Measurements from ENCODE around the gene ZNF593OS. TPM values are rescaled to one million over a fixed set of nuclear protein-coding genes. Genes with fewer than 3 reads are reported as not detected.
A peak's percentile ranks its signal among the peaks of the same experiment; 100 is the strongest.

The ZNF593OS gene
- total and polyA plus RNA-seq, 4 donors = 2.3 to 2.7 TPM; not detected in 2

- no peak overlapping the region for H3K27ac ChIP-seq (ENCODE audit: low read depth, low read length)
- H3K27me3 ChIP-seq (ENCODE audit: control insufficient read depth, insufficient read depth, low read length) = peaks cover 10% of the 10 kb centered on the region
- DNase-seq (ENCODE audit: low read depth in 4 of 6, low spot score in 6 of 6) = no peak
- peaks cover 31% of the 10 kb centered on the region for H3K4me1 ChIP-seq (ENCODE audit: control insufficient read depth, insufficient read depth, low read length)
- no peaks in the 10 kb centered on the region for H3K36me3 ChIP-seq (ENCODE audit: control insufficient read depth, insufficient read depth, low read length)
- WGBS (ENCODE audit: insufficient coverage) = 100% methylated on average over 2 of the region's 5 CpGs
- no peaks in the 10 kb centered on the region for H3K9me3 ChIP-seq (ENCODE audit: control insufficient read depth, insufficient read depth, low read length)
- H3K4me3 ChIP-seq (ENCODE audit: low read depth, low read length) = no peak overlapping the region
Observed at GRCh38 chr1:26153966-26154532, 17.6 kb downstream of the ZNF593OS start.

- Histone ChIP-seq H3K27ac (ENCODE audit: low read depth, low read length) (no peak overlapping the region), H3K4me3 (ENCODE audit: low read depth, low read length) (no peak overlapping the region), H3K36me3 (ENCODE audit: control insufficient read depth, insufficient read depth, low read length) (no peaks in the 10 kb centered on the region), H3K9me3 (ENCODE audit: control insufficient read depth, insufficient read depth, low read length) (no peaks in the 10 kb centered on the region), H3K4me1 (ENCODE audit: control insufficient read depth, insufficient read depth, low read length) (peaks cover 3% of the 10 kb centered on the region), H3K27me3 (ENCODE audit: control insufficient read depth, insufficient read depth, low read length) (no peaks in the 10 kb centered on the region)
- no peak for DNase-seq (ENCODE audit: low read depth in 4 of 6, low spot score in 6 of 6)
Observed at GRCh38 chr1:26148887-26149286, 22.7 kb downstream of the ZNF593OS start.

- Histone ChIP-seq H3K27me3 (ENCODE audit: control insufficient read depth, insufficient read depth, low read length) (no peaks in the 10 kb centered on the region), H3K4me3 (ENCODE audit: low read depth, low read length) (no peak overlapping the region), H3K36me3 (ENCODE audit: control insufficient read depth, insufficient read depth, low read length) (no peaks in the 10 kb centered on the region), H3K4me1 (ENCODE audit: control insufficient read depth, insufficient read depth, low read length) (peaks cover 3% of the 10 kb centered on the region), H3K9me3 (ENCODE audit: control insufficient read depth, insufficient read depth, low read length) (no peaks in the 10 kb centered on the region), H3K27ac (ENCODE audit: low read depth, low read length) (no peak overlapping the region)
- no peak for DNase-seq (ENCODE audit: low read depth in 4 of 6, low spot score in 6 of 6)
- WGBS (ENCODE audit: insufficient coverage) = 63% methylated on average over 6 of the region's 6 CpGs
Observed at GRCh38 chr1:26145960-26146294, 25.7 kb downstream of the ZNF593OS start.

GRCh38 chr1:26145041-26145959, 26.3 kb downstream of the ZNF593OS start:
- 38% methylated on average over 14 of the region's 19 CpGs for WGBS (ENCODE audit: insufficient coverage)
- Histone ChIP-seq H3K4me1 (ENCODE audit: control insufficient read depth, insufficient read depth, low read length) (peaks cover 3% of the 10 kb centered on the region), H3K27ac (ENCODE audit: low read depth, low read length) (no peak overlapping the region), H3K27me3 (ENCODE audit: control insufficient read depth, insufficient read depth, low read length) (no peaks in the 10 kb centered on the region), H3K4me3 (ENCODE audit: low read depth, low read length) (no peak overlapping the region), H3K9me3 (ENCODE audit: control insufficient read depth, insufficient read depth, low read length) (no peaks in the 10 kb centered on the region), H3K36me3 (ENCODE audit: control insufficient read depth, insufficient read depth, low read length) (no peaks in the 10 kb centered on the region)
- peak in 3 of 6 donors; percentile 68 to 94 (median 91) for DNase-seq (ENCODE audit: low read depth in 4 of 6, low spot score in 6 of 6)

- H3K4me3 ChIP-seq (ENCODE audit: low read depth, low read length) = no peak overlapping the region
- H3K27me3 ChIP-seq (ENCODE audit: control insufficient read depth, insufficient read depth, low read length) = no peaks in the 10 kb centered on the region
- no peak for DNase-seq (ENCODE audit: low read depth in 4 of 6, low spot score in 6 of 6)
- peaks cover 3% of the 10 kb centered on the region for H3K4me1 ChIP-seq (ENCODE audit: control insufficient read depth, insufficient read depth, low read length)
- no peak overlapping the region for H3K27ac ChIP-seq (ENCODE audit: low read depth, low read length)
- no peaks in the 10 kb centered on the region for H3K9me3 ChIP-seq (ENCODE audit: control insufficient read depth, insufficient read depth, low read length)
- 100% methylated on average over 4 of the region's 8 CpGs for WGBS (ENCODE audit: insufficient coverage)
- H3K36me3 ChIP-seq (ENCODE audit: control insufficient read depth, insufficient read depth, low read length) = no peaks in the 10 kb centered on the region
Observed at GRCh38 chr1:26142159-26142558, 29.5 kb downstream of the ZNF593OS start.

- 83% methylated on average over 1 of the region's 3 CpGs for WGBS (ENCODE audit: insufficient coverage)
- Histone ChIP-seq H3K36me3 (ENCODE audit: control insufficient read depth, insufficient read depth, low read length) (no peaks in the 10 kb centered on the region), H3K27ac (ENCODE audit: low read depth, low read length) (no peak overlapping the region), H3K27me3 (ENCODE audit: control insufficient read depth, insufficient read depth, low read length) (no peaks in the 10 kb centered on the region), H3K4me1 (ENCODE audit: control insufficient read depth, insufficient read depth, low read length) (no peaks in the 10 kb centered on the region), H3K9me3 (ENCODE audit: control insufficient read depth, insufficient read depth, low read length) (no peaks in the 10 kb centered on the region), H3K4me3 (ENCODE audit: low read depth, low read length) (no peak overlapping the region)
- no peak for DNase-seq (ENCODE audit: low read depth in 4 of 6, low spot score in 6 of 6)
Observed at GRCh38 chr1:26138974-26139558, 32.6 kb downstream of the ZNF593OS start.

- Histone ChIP-seq H3K4me3 (ENCODE audit: low read depth, low read length) (no peak overlapping the region), H3K9me3 (ENCODE audit: control insufficient read depth, insufficient read depth, low read length) (no peaks in the 10 kb centered on the region), H3K4me1 (ENCODE audit: control insufficient read depth, insufficient read depth, low read length) (no peaks in the 10 kb centered on the region), H3K27ac (ENCODE audit: low read depth, low read length) (no peak overlapping the region), H3K36me3 (ENCODE audit: control insufficient read depth, insufficient read depth, low read length) (no peaks in the 10 kb centered on the region), H3K27me3 (ENCODE audit: control insufficient read depth, insufficient read depth, low read length) (no peaks in the 10 kb centered on the region)
- no peak for DNase-seq (ENCODE audit: low read depth in 4 of 6, low spot score in 6 of 6)
- 100% methylated on average over 1 of the region's 3 CpGs for WGBS (ENCODE audit: insufficient coverage)
Observed at GRCh38 chr1:26134466-26134865, 37.2 kb downstream of the ZNF593OS start.

GRCh38 chr1:26132834-26133167, 38.8 kb downstream of the ZNF593OS start:
- DNase-seq (ENCODE audit: low read depth in 4 of 6, low spot score in 6 of 6) = no peak
- Histone ChIP-seq H3K9me3 (ENCODE audit: control insufficient read depth, insufficient read depth, low read length) (no peaks in the 10 kb centered on the region), H3K4me3 (ENCODE audit: low read depth, low read length) (no peak overlapping the region), H3K27ac (ENCODE audit: low read depth, low read length) (no peak overlapping the region), H3K4me1 (ENCODE audit: control insufficient read depth, insufficient read depth, low read length) (no peaks in the 10 kb centered on the region), H3K27me3 (ENCODE audit: control insufficient read depth, insufficient read depth, low read length) (no peaks in the 10 kb centered on the region), H3K36me3 (ENCODE audit: control insufficient read depth, insufficient read depth, low read length) (no peaks in the 10 kb centered on the region)
- WGBS (ENCODE audit: insufficient coverage) = 96% methylated on average over 2 of the region's 2 CpGs

GRCh38 chr1:26132128-26132833, 39.4 kb downstream of the ZNF593OS start:
- no peak overlapping the region for H3K27ac ChIP-seq (ENCODE audit: low read depth, low read length)
- no peak for DNase-seq (ENCODE audit: low read depth in 4 of 6, low spot score in 6 of 6)
- H3K4me1 ChIP-seq (ENCODE audit: control insufficient read depth, insufficient read depth, low read length) = no peaks in the 10 kb centered on the region
- H3K9me3 ChIP-seq (ENCODE audit: control insufficient read depth, insufficient read depth, low read length) = no peaks in the 10 kb centered on the region
- WGBS (ENCODE audit: insufficient coverage) = 83% methylated on average over 2 of the region's 5 CpGs
- no peaks in the 10 kb centered on the region for H3K36me3 ChIP-seq (ENCODE audit: control insufficient read depth, insufficient read depth, low read length)
- no peaks in the 10 kb centered on the region for H3K27me3 ChIP-seq (ENCODE audit: control insufficient read depth, insufficient read depth, low read length)
- no peak overlapping the region for H3K4me3 ChIP-seq (ENCODE audit: low read depth, low read length)
